H9 (cell line): ENCODE results near the gene MOB3A. TPM values are rescaled to one million over a fixed set of nuclear protein-coding genes. Genes with fewer than 3 reads are reported as not detected.

Source experiments
- DNase-seq: peaks from one replicate; pipeline ENCODE4 v3.0.0-alpha.2; 2017
- H2AFZ ChIP-seq: one replicate; pipeline ENCODE4 v1.6.1; 2013; ENCODE audit warnings: mild to moderate bottlenecking, low read length, control low read depth, moderate library complexity
- H2AK5ac ChIP-seq: 2 replicates; pipeline ENCODE4 v1.6.1; 2013; ENCODE audit warnings: low read length, control low read depth, mixed read lengths; ENCODE audit not compliant: insufficient read length
- H2BK120ac ChIP-seq: one replicate; pipeline ENCODE4 v1.6.1; 2013; ENCODE audit warnings: low read depth, mild to moderate bottlenecking, low read length, control low read depth, inconsistent platforms; ENCODE audit not compliant: poor library complexity, severe bottlenecking
- H2BK12ac ChIP-seq: 2 replicates; pipeline ENCODE4 v1.6.1; 2013; ENCODE audit warnings: low read length, control low read depth, mixed read lengths, low read depth; ENCODE audit not compliant: insufficient read length
- H2BK15ac ChIP-seq: 2 replicates; pipeline ENCODE4 v1.6.1; 2013; ENCODE audit warnings: low read depth, low read length, control low read depth
- H2BK20ac ChIP-seq: one replicate; pipeline ENCODE4 v1.6.1; 2013; ENCODE audit warnings: low read depth, mild to moderate bottlenecking, low read length, control low read depth, inconsistent platforms; ENCODE audit not compliant: poor library complexity, severe bottlenecking
- H2BK5ac ChIP-seq: 2 replicates; pipeline ENCODE4 v1.6.1; 2013; ENCODE audit warnings: low read length, control low read depth, mixed read lengths; ENCODE audit not compliant: insufficient read length
- H3K14ac ChIP-seq: 2 replicates; pipeline ENCODE4 v1.6.1; 2013; ENCODE audit warnings: low read length, control low read depth; ENCODE audit not compliant: insufficient read depth
- H3K18ac ChIP-seq: 2 replicates; pipeline ENCODE4 v1.6.1; 2013; ENCODE audit warnings: low read depth, mild to moderate bottlenecking, mixed read lengths, low read length, control low read depth; ENCODE audit not compliant: insufficient read length
- H3K23ac ChIP-seq: 2 replicates; pipeline ENCODE4 v1.6.1; 2013; ENCODE audit warnings: low read length, control low read depth, mixed read lengths, low read depth; ENCODE audit not compliant: insufficient read length
- H3K23me2 ChIP-seq: 2 replicates; pipeline ENCODE4 v1.6.1; 2013; ENCODE audit warnings: low read depth, mild to moderate bottlenecking, mixed read lengths, low read length, control low read depth; ENCODE audit not compliant: insufficient read length, poor library complexity, severe bottlenecking
- H3K27ac ChIP-seq: 2 replicates; pipeline ENCODE4 v1.5.1; 2013; ENCODE audit warnings: low read length, control low read depth, mixed read lengths, low read depth; ENCODE audit not compliant: insufficient read length
- H3K27me3 ChIP-seq: 2 replicates; pipeline ENCODE4 v1.6.1; 2013; ENCODE audit warnings: low read length, control low read depth, inconsistent platforms; ENCODE audit not compliant: insufficient read depth
- H3K4ac ChIP-seq: 2 replicates; pipeline ENCODE4 v1.6.1; 2013; ENCODE audit warnings: low read depth, mild to moderate bottlenecking, control low read depth, inconsistent platforms, low read length, moderate library complexity
- H3K4me1 ChIP-seq: 2 replicates; pipeline ENCODE4 v1.6.1; 2013; ENCODE audit warnings: low read length, control low read depth, inconsistent platforms; ENCODE audit not compliant: insufficient read depth
- H3K4me2 ChIP-seq: 2 replicates; pipeline ENCODE4 v1.6.1; 2013; ENCODE audit warnings: low read length, control low read depth, mixed read lengths; ENCODE audit not compliant: insufficient read length, insufficient read depth
- H3K56ac ChIP-seq: 2 replicates; pipeline ENCODE4 v1.6.1; 2013; ENCODE audit warnings: low read depth, mild to moderate bottlenecking, mixed read lengths, low read length, control low read depth; ENCODE audit not compliant: insufficient read length
- H3K79me1 ChIP-seq: 2 replicates; pipeline ENCODE4 v1.6.1; 2013; ENCODE audit warnings: low read depth, mild to moderate bottlenecking, moderate library complexity, low read length, control low read depth, inconsistent platforms; ENCODE audit not compliant: insufficient read depth, poor library complexity, severe bottlenecking
- H3K79me2 ChIP-seq: 2 replicates; pipeline ENCODE4 v1.6.1; 2013; ENCODE audit warnings: low read length, control low read depth, inconsistent platforms; ENCODE audit not compliant: insufficient read depth
- H3K9ac ChIP-seq: 2 replicates; pipeline ENCODE4 v1.6.1; 2013; ENCODE audit warnings: low read length, control low read depth, mixed read lengths; ENCODE audit not compliant: insufficient read length; ENCODE audit errors: extremely low read depth
- H3K9me3 ChIP-seq: one replicate; pipeline ENCODE4 v1.6.1; 2013; ENCODE audit warnings: low read depth, low read length, inconsistent platforms; ENCODE audit not compliant: control insufficient read depth
- H3T11ph ChIP-seq: one replicate; pipeline ENCODE4 v1.6.1; 2013; ENCODE audit warnings: mild to moderate bottlenecking, low read length, control low read depth, inconsistent platforms
- H4K20me1 ChIP-seq: one replicate; pipeline ENCODE4 v1.6.1; 2013; ENCODE audit not compliant: control insufficient read depth, insufficient read length, insufficient read depth
- H4K5ac ChIP-seq: 2 replicates; pipeline ENCODE4 v1.6.1; 2013; ENCODE audit warnings: low read depth, mild to moderate bottlenecking, mixed read lengths, low read length, control low read depth; ENCODE audit not compliant: insufficient read length
- H4K8ac ChIP-seq: replicated peaks from 2 replicates; pipeline ENCODE4 v1.6.1; 2013; ENCODE audit warnings: low read length, control low read depth, mixed read lengths, low read depth; ENCODE audit not compliant: insufficient read length
- H4K91ac ChIP-seq: 2 replicates; pipeline ENCODE4 v1.6.1; 2013; ENCODE audit warnings: low read depth, mild to moderate bottlenecking, moderate library complexity, mixed read lengths, low read length, control low read depth; ENCODE audit not compliant: insufficient read length
- H3K27ac Mint-ChIP-seq, 3 experiments: 2 replicates in 2 of 3; 3 replicates in 1 of 3; pipeline ENCODE4 v1.8.0; 2020 to 2021; ENCODE audit warnings: mixed read lengths in 3 of 3, mild to moderate bottlenecking in 1 of 3, moderate library complexity in 1 of 3
- H3K27me3 Mint-ChIP-seq: 2 replicates; pipeline ENCODE4 v1.8.0; 2021; ENCODE audit warnings: low read depth, mild to moderate bottlenecking, moderate library complexity, mixed read lengths
- H3K36me3 Mint-ChIP-seq, 3 experiments: 2 replicates in 2 of 3; 3 replicates in 1 of 3; pipeline ENCODE4 v1.8.0; 2020 to 2021; ENCODE audit warnings: low read depth in 3 of 3, mixed read lengths in 3 of 3; ENCODE audit not compliant: insufficient read depth in 1 of 3
- H3K4me1 Mint-ChIP-seq, 2 experiments: 2 replicates each; pipeline ENCODE4 v1.8.0; 2020; ENCODE audit warnings: mixed read lengths in 2 of 2
- H3K4me3 Mint-ChIP-seq, 2 experiments: 2 replicates in 1 of 2; 3 replicates in 1 of 2; pipeline ENCODE4 v1.8.0; 2020 to 2021; ENCODE audit warnings: mild to moderate bottlenecking in 2 of 2, mixed read lengths in 2 of 2, moderate library complexity in 1 of 2
- H3K9me3 Mint-ChIP-seq, 2 experiments: 2 replicates in 1 of 2; 3 replicates in 1 of 2; pipeline ENCODE4 v1.8.0; 2020; ENCODE audit warnings: mild to moderate bottlenecking in 2 of 2, mixed read lengths in 2 of 2, moderate library complexity in 1 of 2
- CTCF ChIP-seq: fragments of 200-600 bp; sonication (generic); conservative IDR thresholded peaks from 3 replicates; pipeline ENCODE4 v1.8.0; 2021; ENCODE audit warnings: antibody characterized with exemption, mild to moderate bottlenecking
- WGBS: extraction: QIAGEN DNeasy Blood & Tissue Kit; methylation state at CpG from one replicate; pipeline ENCODE4 v1.1.7; 2013; ENCODE audit warnings: missing lambda C conversion rate, low lambda C conversion rate, mixed read lengths; ENCODE audit not compliant: insufficient read length; ENCODE audit errors: extremely low coverage; 5-methylcytosine and 5-hydroxymethylcytosine counted together
- total RNA-seq: library from RNA; stranded (reverse); gene quantifications from 2 replicates; pipeline ENCODE4 v1.2.1, GENCODE V29; 2021

The MOB3A gene
- total RNA-seq, 1 experiment from 2014 or later = 11.5 TPM

GRCh38 chr19:2099054-2099501 is 3.0 kb upstream of the MOB3A start:
- no peak overlapping the region for H3T11ph ChIP-seq
- H4K5ac ChIP-seq = no peak overlapping the region
- H3K23me2 ChIP-seq = no peaks in the 10 kb centered on the region
- Mint-ChIP-seq H3K4me3 (no peak overlapping the region), H3K27me3 (no peaks in the 10 kb centered on the region; the same call in 1 of the 2 replicates), H3K27ac (no peak overlapping the region), H3K4me1 (peaks cover 7 to 8% of the 10 kb centered on the region in 2 experiments; a peak in 3 of 4 replicates), H3K9me3 (peaks cover 0 to 1% of the 10 kb centered on the region in 2 experiments; a peak in 1 of 5 replicates), H3K36me3 (peaks cover 11 to 40% (median 34%) of the 10 kb centered on the region in 3 experiments)
- no peaks in the 10 kb centered on the region for H3K9me3 ChIP-seq
- H3K79me2 ChIP-seq = no peaks in the 10 kb centered on the region
- no peak overlapping the region for H3K23ac ChIP-seq
- no peaks in the 10 kb centered on the region for H3K79me1 ChIP-seq
- H3K27me3 ChIP-seq = no peaks in the 10 kb centered on the region
- H2BK12ac ChIP-seq = no peak overlapping the region
- H3K18ac ChIP-seq = no peak overlapping the region
- no peak overlapping the region for H4K91ac ChIP-seq
- no peak overlapping the region for H2BK120ac ChIP-seq
- H3K27ac ChIP-seq = no peak overlapping the region
- no peak overlapping the region for H2AK5ac ChIP-seq
- no peak overlapping the region for H3K9ac ChIP-seq
- H3K4me2 ChIP-seq = no peak overlapping the region
- no peak overlapping the region for H3K14ac ChIP-seq
- DNase-seq = no peak
- no peak overlapping the region for H2BK20ac ChIP-seq
- H3K56ac ChIP-seq = no peak overlapping the region
- H3K4ac ChIP-seq = no peak overlapping the region
- H3K4me1 ChIP-seq = no peaks in the 10 kb centered on the region
- H4K8ac ChIP-seq = no peak overlapping the region
- no CpG with 5 or more reads among the region's 16 CpGs for WGBS
- H2BK15ac ChIP-seq = no peak overlapping the region
- TF ChIP-seq CTCF = no peak
- no peak overlapping the region for H2BK5ac ChIP-seq
- H2AFZ ChIP-seq = no peak overlapping the region
- H4K20me1 ChIP-seq = no peaks in the 10 kb centered on the region
